ENCODE results near the gene OR8D1. TPM values are rescaled to one million over a fixed set of nuclear protein-coding genes. Genes with fewer than 3 reads are reported as not detected.

Gene OR8D1
- total RNA-seq, 4 donors from 2014 or later: not detected

DNA sequence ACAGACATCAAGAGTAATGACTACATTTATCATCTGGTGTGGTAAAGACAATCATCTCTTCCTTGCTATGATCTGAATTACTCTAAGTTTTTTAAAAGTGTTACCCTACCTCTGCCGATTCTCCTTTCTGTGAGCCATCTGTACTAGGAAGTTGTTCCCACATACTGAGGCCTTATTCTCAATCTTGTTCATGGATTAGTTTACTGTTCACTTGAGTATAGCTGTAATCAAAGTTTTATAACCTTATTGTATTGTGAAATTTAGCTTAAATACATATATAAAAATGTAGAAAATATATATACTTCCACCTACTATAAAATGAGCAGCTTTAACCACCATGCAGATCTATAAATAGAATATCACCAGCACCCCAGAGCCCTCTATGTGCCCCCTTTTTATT is 8.6 kb upstream of the OR8D1 start:
- intact Hi-C loops (cut with DNase I): no loop called here
- 74% methylated on average over 1 of the region's 1 CpG for WGBS
- Histone ChIP-seq H3K4me1 (no peaks in the 10 kb centered on the region), H3K4me3 (no peak overlapping the region), H3K36me3 (no peaks in the 10 kb centered on the region), H3K27ac (replicated peaks in 1 of 4) (no peak overlapping the region), H3K9me3 (no peaks in the 10 kb centered on the region), H3K27me3 (no peaks in the 10 kb centered on the region)
- TF ChIP-seq EP300 (IDR thresholded peaks at IDR 0.05) (no peak), POLR2AphosphoS5 (IDR thresholded peaks at IDR 0.05) (no peak), POLR2A (IDR thresholded peaks at IDR 0.05; ENCODE audit: low read depth) (no peak)
- TF ChIP-seq, protein P1, sequence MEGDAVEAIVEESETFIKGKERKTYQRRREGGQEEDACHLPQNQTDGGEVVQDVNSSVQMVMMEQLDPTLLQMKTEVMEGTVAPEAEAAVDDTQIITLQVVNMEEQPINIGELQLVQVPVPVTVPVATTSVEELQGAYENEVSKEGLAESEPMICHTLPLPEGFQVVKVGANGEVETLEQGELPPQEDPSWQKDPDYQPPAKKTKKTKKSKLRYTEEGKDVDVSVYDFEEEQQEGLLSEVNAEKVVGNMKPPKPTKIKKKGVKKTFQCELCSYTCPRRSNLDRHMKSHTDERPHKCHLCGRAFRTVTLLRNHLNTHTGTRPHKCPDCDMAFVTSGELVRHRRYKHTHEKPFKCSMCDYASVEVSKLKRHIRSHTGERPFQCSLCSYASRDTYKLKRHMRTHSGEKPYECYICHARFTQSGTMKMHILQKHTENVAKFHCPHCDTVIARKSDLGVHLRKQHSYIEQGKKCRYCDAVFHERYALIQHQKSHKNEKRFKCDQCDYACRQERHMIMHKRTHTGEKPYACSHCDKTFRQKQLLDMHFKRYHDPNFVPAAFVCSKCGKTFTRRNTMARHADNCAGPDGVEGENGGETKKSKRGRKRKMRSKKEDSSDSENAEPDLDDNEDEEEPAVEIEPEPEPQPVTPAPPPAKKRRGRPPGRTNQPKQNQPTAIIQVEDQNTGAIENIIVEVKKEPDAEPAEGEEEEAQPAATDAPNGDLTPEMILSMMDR (IDR thresholded peaks at IDR 0.05): no peak
- no peak for DNase-seq (ENCODE audit: extremely low spot score)

DNA sequence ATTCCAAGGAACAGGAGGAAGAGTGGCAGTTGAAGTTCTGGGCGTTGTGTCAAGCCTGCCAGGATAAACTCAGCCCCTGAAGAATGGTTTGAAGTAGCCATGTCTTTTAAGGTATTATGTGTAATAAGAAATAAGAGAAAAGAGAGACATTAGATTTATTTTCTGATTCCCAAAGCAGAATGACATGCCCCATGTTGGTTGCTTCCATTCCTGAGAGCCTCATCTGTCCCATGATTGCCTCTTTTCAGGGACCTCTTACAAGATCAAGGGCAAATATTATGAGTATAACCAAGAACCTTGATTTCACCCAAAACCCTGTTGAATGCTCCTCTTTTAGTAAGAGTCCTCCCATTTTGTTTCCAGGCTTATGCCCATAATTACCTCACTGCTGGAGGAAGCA is 6.3 kb upstream of the OR8D1 start, which contains the start of gene OR8D2:
TSS of gene OR8D2 (minus strand) at position 101 of the 400 bp plus-strand sequence. CDS start at position 101, 0 bp downstream.
- Histone ChIP-seq H3K4me1 (no peaks in the 10 kb centered on the region), H3K36me3 (no peaks in the 10 kb centered on the region), H3K4me3 (no peak within 1 kb of the TSS), H3K9me3 (no peaks in the 10 kb centered on the region), H3K27ac (replicated peaks in 1 of 4) (no peak within 1 kb of the TSS), H3K27me3 (no peaks in the 10 kb centered on the region)
- TF ChIP-seq, protein P1 (IDR thresholded peaks at IDR 0.05): no peak
- TF ChIP-seq EP300 (IDR thresholded peaks at IDR 0.05): no peak
- no peak for TF ChIP-seq POLR2A (IDR thresholded peaks at IDR 0.05; ENCODE audit: low read depth)
- TF ChIP-seq POLR2AphosphoS5 (IDR thresholded peaks at IDR 0.05): no peak
- no peak for DNase-seq (ENCODE audit: extremely low spot score)
- intact Hi-C loops (cut with DNase I): no loop called here
- WGBS: 62% methylated on average over 1 of the region's 1 CpG

DNA sequence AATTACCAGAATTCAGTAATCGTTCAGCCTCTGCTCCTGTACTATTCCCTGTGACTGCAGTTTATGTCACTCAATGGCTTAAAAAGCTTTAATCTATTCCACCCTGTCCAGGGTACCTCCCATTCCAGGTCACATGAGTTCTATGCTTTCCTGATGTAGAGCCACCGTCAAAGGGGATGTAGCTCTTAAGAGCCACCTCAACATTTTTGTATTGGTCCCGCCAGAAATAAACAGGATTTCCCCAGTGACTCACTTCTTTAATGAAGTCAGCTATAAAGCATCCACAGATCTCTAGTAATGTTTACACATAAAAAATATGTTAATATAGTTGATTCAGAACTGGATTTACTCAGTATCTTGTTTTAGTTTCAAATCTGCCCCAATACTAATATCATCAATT is 1.3 kb upstream of the OR8D1 start:
- no peak for TF ChIP-seq EP300 (IDR thresholded peaks at IDR 0.05)
- no peak for TF ChIP-seq POLR2AphosphoS5 (IDR thresholded peaks at IDR 0.05)
- no peak for TF ChIP-seq POLR2A (IDR thresholded peaks at IDR 0.05; ENCODE audit: low read depth)
- TF ChIP-seq, protein P1 (IDR thresholded peaks at IDR 0.05): no peak
- Histone ChIP-seq H3K4me3 (no peak overlapping the region), H3K27ac (replicated peaks in 1 of 4) (no peak overlapping the region), H3K36me3 (no peaks in the 10 kb centered on the region), H3K4me1 (no peaks in the 10 kb centered on the region), H3K9me3 (no peaks in the 10 kb centered on the region), H3K27me3 (no peaks in the 10 kb centered on the region)
- DNase-seq (ENCODE audit: extremely low spot score): no peak
- 51% methylated on average over 3 of the region's 3 CpGs for WGBS
- intact Hi-C loops (cut with DNase I): no loop called here

- H3K36me3 ChIP-seq: no peaks in the 10 kb centered on the region
- H3K4me3 ChIP-seq: no peak overlapping the region
- DNase-seq (ENCODE audit: extremely low spot score): no peak
- TF ChIP-seq POLR2A (IDR thresholded peaks at IDR 0.05; ENCODE audit: low read depth) (no peak), EP300 (IDR thresholded peaks at IDR 0.05) (no peak), POLR2AphosphoS5 (IDR thresholded peaks at IDR 0.05) (no peak)
- TF ChIP-seq, protein P1 (IDR thresholded peaks at IDR 0.05): no peak
- intact Hi-C loops (cut with DNase I): no loop called here
- no peaks in the 10 kb centered on the region for H3K27me3 ChIP-seq
- no peaks in the 10 kb centered on the region for H3K9me3 ChIP-seq
- H3K4me1 ChIP-seq: no peaks in the 10 kb centered on the region
- no peak overlapping the region for H3K27ac ChIP-seq (replicated peaks in 1 of 4)
- 69% methylated on average over 4 of the region's 4 CpGs for WGBS
Observed at GRCh38 chr11:124313131-124313530, 618 bp downstream of the OR8D1 start.

DNA sequence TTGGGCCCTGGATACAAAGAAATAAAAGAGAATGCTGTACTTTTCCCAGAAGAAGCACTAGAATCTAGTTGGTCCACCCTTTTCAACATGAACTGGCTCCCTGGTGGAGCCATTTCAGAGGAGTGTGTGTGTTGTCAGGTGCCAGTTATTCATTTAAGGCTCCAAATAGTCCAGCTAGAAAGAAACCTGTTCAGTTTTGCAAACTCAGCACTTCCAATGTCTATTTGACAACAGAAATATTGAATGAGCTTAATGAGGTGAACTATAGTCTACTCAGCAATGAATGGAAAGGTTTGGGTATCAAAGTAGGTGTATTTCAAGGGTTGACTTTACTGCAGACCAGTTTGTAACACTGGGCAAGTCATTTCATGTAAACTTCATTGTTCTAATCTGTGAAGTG is 2.1 kb downstream of the OR8D1 start:
- no peak for TF ChIP-seq POLR2AphosphoS5 (IDR thresholded peaks at IDR 0.05)
- no peak for TF ChIP-seq EP300 (IDR thresholded peaks at IDR 0.05)
- Histone ChIP-seq H3K27ac (replicated peaks in 1 of 4) (no peak overlapping the region), H3K4me3 (no peak overlapping the region), H3K27me3 (no peaks in the 10 kb centered on the region), H3K9me3 (no peaks in the 10 kb centered on the region), H3K36me3 (no peaks in the 10 kb centered on the region), H3K4me1 (no peaks in the 10 kb centered on the region)
- DNase-seq (ENCODE audit: extremely low spot score): no peak
- intact Hi-C loops (cut with DNase I): no loop called here

Data from esophagus muscularis mucosa (tissue), 4 donors.